Measurements from ENCODE around the gene SLC31A1.
"Not testable (repeated sequence)": the region's sequence is repeated elsewhere in the genome, so short reads cannot be mapped to it uniquely, and the experiment has no call there.

The SLC31A1 gene

DNA sequence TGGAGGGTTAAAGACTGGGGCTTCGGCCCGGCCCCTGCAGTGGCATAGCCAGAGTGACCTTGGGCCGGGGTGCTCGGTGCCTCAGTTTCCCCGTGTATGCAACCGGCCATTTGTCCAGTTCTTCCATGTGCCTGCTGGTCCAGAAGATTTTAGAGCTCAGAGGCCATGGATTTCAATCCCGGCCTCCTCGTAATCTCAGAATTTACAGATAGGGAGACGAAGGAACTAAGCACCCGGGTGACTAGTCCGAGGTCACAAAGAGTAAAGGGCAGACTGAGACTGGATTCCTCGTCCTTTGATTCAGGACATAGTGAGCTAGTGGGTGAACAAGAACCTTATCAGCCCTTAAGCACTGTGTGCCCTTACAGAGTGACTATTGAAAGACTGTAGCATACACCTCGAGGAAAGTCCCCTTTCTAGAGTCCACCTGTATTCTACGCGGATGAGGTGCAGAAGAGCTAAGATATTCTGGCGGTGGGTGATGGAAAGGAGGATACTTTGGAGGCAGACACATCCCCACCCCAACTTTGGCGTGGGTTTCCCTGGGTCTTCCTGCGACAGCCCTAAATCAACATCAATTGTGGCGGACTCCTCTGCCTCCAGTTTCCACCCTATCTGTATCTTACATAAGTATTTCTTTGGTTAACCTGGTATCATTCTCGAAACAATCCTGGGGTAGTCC lies 597 bp downstream of the SLC31A1 start:
- peak in 2 of 3 donors; percentile 20 to 33 for DNase-seq

- DNase-seq = peak; percentile 35 to 63 (median 39)
These were observed 1.1 kb downstream of the SLC31A1 start for GRCh38 chr9:113222482-113222841.

DNA sequence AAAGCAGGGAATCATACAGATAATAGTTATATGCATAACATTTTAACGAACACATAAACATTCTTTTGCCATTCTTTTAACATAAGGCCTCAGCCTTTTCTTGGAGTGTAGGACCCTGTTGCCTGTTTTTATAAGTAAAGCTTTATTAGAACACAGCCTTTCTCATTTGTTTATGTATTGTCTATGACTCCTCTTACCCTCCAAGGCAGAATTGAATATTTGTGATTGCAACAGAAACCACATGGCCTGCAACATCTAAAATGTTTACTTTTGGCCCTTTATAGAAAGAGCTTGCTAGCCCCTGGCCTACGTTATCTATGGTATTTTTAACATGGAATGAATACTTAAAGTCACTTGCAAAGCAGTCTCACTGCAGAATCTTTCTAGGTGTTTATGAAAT lies 2.6 kb downstream of the SLC31A1 start:
- no peak for DNase-seq

DNA sequence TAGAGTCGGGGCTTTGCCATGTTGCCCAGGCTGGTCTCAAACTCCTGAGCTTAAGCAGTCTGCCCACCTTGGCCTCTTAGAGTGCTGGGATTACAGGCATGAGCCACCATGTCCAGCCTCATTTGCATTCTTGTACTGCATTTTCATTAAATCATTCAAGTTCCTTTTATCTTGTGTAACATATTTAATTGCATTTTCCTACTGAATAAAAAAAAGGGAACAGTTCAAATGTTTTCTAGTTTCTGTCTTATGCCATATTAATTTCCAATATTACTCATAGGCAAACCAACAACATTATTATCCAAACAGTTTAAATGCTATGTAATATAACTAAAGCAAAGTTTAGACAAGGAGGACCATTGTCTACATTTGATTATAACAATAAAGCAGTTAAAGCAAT lies 6.1 kb downstream of the SLC31A1 start:
- DNase-seq = peak in 2 of 3 donors; percentile 52 to 75

- no peak for DNase-seq
These were observed 6.9 kb downstream of the SLC31A1 start for GRCh38 chr9:113228130-113228665.

DNA sequence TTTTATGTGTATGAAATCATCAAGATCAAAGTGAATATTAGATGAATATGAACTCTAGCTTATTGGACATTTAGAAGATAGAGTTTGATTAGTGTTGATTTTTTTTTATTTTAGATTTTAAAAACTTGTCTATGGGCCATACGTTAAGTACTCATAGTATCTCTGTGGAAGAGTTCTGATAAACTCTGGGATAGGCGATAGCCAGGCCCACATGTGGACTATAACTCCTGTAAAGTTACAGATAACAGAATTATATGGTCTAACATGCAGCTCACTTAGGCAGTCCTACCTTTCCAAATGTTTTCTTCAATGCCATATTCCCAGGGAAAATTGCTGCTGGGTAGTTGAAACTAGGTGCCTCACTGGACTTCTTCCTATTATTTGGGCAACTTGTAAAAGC lies 10.4 kb downstream of the SLC31A1 start:
- no peak for DNase-seq

- not testable (repeated sequence) for DNase-seq
These were observed 14.4 kb downstream of the SLC31A1 start for GRCh38 chr9:113235701-113236255.

DNA sequence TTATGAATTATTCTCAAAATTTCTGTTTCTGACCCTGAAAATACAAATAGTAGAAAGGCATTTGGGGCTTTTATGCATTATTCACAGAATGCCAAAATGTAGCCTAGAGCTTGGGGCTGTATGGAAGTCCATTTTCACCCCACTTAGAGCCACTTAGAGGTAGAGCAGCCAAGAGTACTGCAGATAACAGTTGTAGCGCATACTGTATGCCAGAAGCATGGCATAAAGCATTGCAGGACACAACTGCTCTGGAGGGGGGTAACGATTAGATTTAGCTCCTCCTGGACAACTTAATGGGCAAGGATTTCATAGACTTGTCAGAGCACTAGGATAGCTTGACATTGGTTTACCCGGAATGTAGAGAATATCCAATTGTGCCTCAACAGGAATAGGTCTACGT lies 15.7 kb downstream of the SLC31A1 start:
- DNase-seq = no peak

- no peak for DNase-seq
These were observed 17.0 kb downstream of the SLC31A1 start for GRCh38 chr9:113238202-113238858.

GRCh38 chr9:113238859-113239232 lies 17.5 kb downstream of the SLC31A1 start:
- peak; percentile 25 to 41 (median 37) for DNase-seq

DNA sequence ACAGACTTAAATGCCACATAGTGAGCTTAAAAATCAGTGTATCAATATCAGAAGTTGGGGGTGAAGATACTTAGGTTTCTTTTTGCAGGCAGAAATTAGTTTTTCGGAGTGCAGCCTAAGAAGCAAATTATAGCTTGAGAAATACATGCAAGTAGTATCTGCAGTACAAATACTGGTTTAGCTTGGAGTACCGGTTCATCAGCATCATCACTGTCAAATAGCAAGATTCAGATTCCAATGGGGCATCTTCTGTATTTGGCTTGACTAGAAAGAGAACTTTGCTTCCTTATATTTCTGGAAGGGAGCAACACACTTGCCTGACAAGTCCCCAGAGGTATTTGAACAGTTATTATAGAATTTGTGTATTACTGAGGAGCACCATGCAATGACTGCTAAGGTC lies 19.8 kb downstream of the SLC31A1 start:
- no peak for DNase-seq

GRCh38 chr9:113244556-113244955 lies 23.2 kb downstream of the SLC31A1 start:
- DNase-seq = no peak

DNA sequence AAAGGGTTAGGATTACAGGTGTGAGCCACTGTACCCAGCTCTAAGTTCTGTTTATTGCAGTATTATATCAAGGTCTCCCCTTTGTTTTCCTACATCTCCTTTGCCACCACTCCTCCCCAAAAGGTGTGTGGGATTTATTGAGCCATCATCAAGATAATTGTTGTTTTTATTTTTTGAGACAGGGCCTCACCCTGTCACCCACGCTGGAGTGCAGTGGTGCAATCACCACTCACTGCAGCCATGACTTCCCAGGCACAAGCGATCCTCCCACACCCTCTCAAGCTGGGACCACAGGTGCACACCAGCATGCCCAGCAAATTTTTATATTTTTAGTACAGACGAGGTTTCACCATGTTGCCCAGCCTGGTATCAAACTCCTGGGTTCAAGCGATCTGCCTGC lies 24.6 kb downstream of the SLC31A1 start:
- no peak for DNase-seq

DNA sequence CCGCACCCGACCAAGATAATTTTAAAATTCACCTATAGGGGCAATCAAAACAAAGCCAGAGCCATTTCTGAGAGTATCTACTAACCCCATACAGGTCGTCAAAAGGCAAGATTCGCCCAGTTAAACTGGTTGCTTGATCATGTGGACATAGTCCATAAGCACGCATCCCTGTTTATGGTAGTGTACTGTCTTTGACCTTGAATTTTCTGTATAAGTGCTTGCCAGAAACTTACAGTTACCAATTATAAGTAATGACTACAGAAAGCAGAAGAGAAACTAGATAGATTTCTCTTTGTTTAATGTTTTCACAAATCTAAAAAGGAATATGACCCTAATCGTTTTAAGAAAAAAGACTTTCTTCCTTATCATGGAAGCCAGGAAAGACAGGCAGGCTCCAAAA lies 25.6 kb downstream of the SLC31A1 start:
- DNase-seq = no peak

DNA sequence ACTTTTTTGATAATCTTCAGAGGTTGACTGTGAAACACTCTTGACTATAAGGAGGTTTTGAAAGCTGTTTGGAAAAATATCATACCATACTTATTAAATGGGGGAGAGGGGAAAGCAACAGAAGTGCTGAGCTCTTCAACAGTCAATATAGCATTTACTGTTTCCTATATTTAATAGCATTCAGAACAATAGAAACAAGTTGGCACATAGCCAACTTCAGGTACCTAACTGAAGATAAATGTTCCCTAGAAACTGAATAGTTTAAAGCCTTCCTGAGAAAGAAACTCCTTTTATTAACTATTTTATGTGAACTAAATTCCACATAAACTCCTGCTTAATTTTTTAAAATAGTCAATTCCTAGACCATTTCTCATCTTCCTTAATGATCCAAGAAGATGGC lies 26.3 kb downstream of the SLC31A1 start:
- DNase-seq = no peak

DNA sequence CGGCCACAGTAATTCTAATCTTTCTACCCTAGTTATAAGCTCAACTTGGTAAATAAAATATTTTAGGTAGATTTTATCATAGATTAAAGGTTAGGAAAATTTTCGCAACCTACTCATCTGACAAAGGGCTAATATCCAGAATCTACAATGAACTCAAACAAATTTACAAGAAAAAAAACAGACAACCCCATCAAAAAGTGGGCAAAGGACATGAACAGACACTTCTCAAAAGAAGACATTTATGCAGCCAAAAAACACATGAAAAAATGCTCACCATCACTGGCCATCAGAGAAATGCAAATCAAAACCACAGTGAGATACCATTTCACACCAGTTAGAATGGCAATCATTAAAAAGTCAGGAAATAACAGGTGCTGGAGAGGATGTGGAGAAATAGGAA lies 28.3 kb downstream of the SLC31A1 start:
- DNase-seq = not testable (repeated sequence)

DNA sequence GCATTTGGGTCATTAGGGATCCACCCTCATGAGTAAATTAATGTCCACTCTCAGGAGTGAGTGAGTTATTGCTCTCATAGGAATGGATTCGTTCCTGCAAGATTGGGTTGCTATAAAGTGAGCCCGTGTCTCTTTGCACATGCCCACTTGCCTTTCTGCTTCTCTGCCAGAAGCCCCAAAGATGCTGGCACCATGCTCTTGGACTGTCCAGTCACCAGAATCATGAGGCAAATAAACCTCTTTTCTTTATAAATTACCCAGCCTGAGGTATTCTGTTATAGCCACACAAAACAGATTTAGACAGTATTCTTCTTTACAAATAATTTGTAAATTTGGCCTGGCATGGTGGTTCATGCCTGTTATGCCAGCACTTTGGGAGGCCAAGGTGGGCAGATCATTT lies 29.5 kb downstream of the SLC31A1 start:
- DNase-seq = no peak

- no peak for DNase-seq
These were observed 33.6 kb downstream of the SLC31A1 start for GRCh38 chr9:113254991-113255390.

DNA sequence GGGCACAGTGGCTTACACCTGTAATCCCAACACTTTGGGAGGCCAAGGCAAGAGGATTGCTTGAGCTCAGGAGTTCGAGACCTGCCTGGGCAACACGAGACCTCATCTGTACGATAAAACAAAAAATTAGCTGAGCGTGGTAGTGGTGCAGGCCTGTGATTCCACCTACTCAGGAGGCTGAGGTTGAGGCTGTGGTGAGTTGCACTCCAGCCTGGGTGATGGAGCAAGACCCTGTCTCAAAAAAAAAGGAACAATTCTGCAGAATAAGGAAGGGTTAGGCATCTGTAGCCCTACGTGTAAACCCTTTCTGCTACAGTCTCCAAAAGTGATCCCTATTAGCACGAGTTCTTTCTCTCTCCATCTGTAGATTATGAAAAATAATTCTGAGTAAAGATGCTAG lies 34.1 kb downstream of the SLC31A1 start:
- peak; percentile 34 to 44 (median 38) for DNase-seq

GRCh38 chr9:113257863-113258262 lies 36.5 kb downstream of the SLC31A1 start:
- no peak for DNase-seq

- no peak for DNase-seq
These were observed 36.9 kb downstream of the SLC31A1 start for GRCh38 chr9:113258282-113258681.

DNA sequence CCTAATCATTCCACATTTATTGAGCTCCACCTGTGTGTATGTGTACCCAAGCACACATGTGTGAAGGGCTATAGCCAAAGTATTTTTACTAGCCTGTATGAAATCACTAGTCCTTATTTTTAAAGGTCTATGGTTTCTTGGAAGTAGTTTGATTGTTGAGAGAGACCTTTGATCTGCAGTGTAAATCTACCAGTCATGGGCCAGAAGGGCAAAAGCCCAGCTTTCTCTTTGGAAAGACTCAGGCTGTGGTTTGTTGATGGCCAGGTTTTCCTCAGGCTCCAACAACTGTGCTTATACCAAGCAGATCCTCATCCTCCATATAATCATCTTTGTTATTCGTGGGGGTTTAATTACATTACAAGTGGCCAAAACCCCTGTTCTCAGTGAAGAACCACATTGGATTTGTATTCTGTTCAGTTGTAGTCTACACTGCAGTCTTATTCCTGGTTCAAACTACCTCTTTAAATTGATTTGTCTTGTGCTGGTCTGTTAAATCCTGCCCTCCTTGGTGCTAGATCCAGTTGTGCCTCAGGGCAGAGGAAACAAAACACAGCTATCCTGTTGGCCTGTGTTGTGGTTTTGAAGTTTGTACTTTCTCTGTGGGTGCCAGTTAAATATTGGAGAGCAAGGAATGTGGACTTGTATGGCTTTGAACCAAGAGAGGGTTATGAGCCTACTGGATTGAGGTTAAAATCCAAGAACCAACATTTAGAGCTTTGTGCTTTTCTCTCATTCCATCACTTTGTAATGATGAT lies 40.8 kb downstream of the SLC31A1 start:
- no peak for DNase-seq

GRCh38 chr9:113266174-113266573 lies 44.8 kb downstream of the SLC31A1 start:
- DNase-seq = no peak
